H1 (cell line): ENCODE measurements around the gene ITPKB. TPM values are rescaled to one million over a fixed set of nuclear protein-coding genes. Genes with fewer than 3 reads are reported as not detected.
A peak's percentile ranks its signal among the peaks of the same experiment; 100 is the strongest.

Experiments
- SUZ12 ChIP-seq: fragments of 200-600 bp; sonication (generic); IDR thresholded peaks from 2 replicates; pipeline ENCODE4 v1.6.1; 2012; ENCODE audit warnings: mild to moderate bottlenecking, inconsistent platforms, low read length, moderate library complexity, mixed read lengths
- TCF12 ChIP-seq: IDR thresholded peaks from 2 replicates; pipeline ENCODE4 v1.6.1; 2011; ENCODE audit warnings: low read depth, mild to moderate bottlenecking, low read length
- polyA plus RNA-seq, 7 experiments: library from polyadenylated mRNA; depleted of rRNA in 3 of 7; stranded (reverse) in 5 of 7; unstranded in 2 of 7; fragments of >200 nt in 5 of 7; fragments of 200-250 nt in 2 of 7; gene quantifications; 1 replicate in 5 of 7; 2 replicates in 1 of 7; 4 replicates in 1 of 7; pipeline versions ENCODE4 v1.2.1 to v1.2.3, GENCODE V29; 2011 to 2013; ENCODE audit warnings: missing spikeins in 2 of 7, mixed read lengths in 2 of 7
- total RNA-seq: library from RNA; stranded (reverse); fragmentation: NEBNext Ultra II Directional; extraction: Animal tissue kit (Norgen Biotek cat#: 25700); gene quantifications from 2 replicates; pipeline ENCODE4 v1.2.1, GENCODE V29; 2021

ITPKB gene
- total and polyA plus RNA-seq, 2 of the 8 experiments (the other 6 are each of a cell fraction or from before 2014, with no cell fraction given), result 1.7 to 4.8 TPM

DNA sequence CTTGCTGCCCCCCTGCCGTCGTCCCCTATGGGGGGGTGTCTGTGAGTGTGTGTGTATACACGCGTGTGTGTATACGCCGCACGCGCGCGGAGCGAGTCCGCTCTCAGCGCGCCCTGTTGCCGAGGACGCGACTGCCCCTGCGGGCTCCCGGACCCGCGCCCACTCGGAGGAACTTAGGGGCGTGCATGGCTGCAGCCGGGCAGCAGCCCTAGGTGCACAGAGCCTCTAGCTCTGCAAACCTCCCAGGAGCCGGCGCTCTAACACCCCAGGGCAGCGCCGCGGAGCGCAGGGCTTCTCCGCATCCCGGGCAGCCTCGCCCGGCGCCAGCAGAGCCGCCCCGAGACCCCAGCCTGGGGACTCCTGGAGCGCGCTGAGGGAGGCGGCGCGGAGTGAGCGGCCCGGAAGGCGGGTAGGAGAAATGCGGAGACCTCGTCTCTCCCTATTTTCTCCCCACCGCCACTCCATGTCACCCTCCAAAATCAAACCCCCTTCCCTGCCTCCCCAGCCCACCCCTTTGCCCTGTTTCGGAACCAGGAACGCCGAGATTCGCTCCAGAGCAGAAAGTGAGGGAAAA lies 574 bp downstream of the ITPKB start (continued):
- no peak for TF ChIP-seq TCF12
- peak; percentile 70 for TF ChIP-seq SUZ12
